ENCODE measurements around the gene SCRN2.

SCRN2 gene

GRCh38 chr17:47847341-47848197 lies 6.5 kb upstream of the SCRN2 start:
- peaks cover 46% of the 10 kb centered on the region for H4K20me1 ChIP-seq
- H3K4me3 ChIP-seq = no peak overlapping the region
- H3K36me3 ChIP-seq = no peaks in the 10 kb centered on the region
- H3K27ac ChIP-seq = no peak overlapping the region
- peaks cover 10% of the 10 kb centered on the region for H3K4me1 ChIP-seq
- TF ChIP-seq Cebpa-rat (IDR thresholded peaks at IDR 0.05) = no peak
- H3K27me3 ChIP-seq = peaks cover 89% of the 10 kb centered on the region
- no peaks in the 10 kb centered on the region for H3K9me3 ChIP-seq
- H3K9ac ChIP-seq = no peak overlapping the region
- no peak overlapping the region for H3K4me2 ChIP-seq

GRCh38 chr17:47846716-47847340 lies 5.8 kb upstream of the SCRN2 start:
- Histone ChIP-seq H3K4me3 (no peak overlapping the region), H3K4me2 (no peak overlapping the region), H3K27ac (no peak overlapping the region), H3K9ac (no peak overlapping the region), H3K27me3 (peaks cover 81% of the 10 kb centered on the region), H3K36me3 (no peaks in the 10 kb centered on the region), H3K9me3 (no peaks in the 10 kb centered on the region), H3K4me1 (peaks cover 15% of the 10 kb centered on the region), H4K20me1 (peaks cover 42% of the 10 kb centered on the region)
- no peak for TF ChIP-seq Cebpa-rat (IDR thresholded peaks at IDR 0.05)

DNA sequence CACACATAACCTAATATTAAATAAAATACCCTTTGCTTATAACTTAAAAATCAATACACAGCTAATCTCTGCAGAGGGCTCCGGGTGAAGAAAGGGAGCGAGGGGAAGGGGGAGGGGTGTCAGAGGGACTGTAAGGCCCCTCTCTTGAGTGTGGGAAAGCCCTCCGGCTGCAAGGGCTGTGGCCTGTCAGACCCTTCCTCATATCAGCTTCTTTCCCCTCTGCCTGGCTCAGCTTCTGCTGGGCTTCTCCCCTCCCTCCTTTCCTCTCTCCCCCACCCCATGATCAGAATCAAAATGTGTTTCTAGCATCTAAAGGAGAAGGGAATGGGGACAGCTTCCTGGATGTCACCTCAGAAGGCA lies 4.6 kb upstream of the SCRN2 start:
- no peak overlapping the region for H3K4me3 ChIP-seq
- H3K4me1 ChIP-seq = peaks cover 21% of the 10 kb centered on the region
- no peak overlapping the region for H3K27ac ChIP-seq
- no peak overlapping the region for H3K4me2 ChIP-seq
- peaks cover 35% of the 10 kb centered on the region for H4K20me1 ChIP-seq
- H3K27me3 ChIP-seq = peaks cover 70% of the 10 kb centered on the region
- H3K36me3 ChIP-seq = no peaks in the 10 kb centered on the region
- TF ChIP-seq Cebpa-rat (IDR thresholded peaks at IDR 0.05) = no peak
- no peak overlapping the region for H3K9ac ChIP-seq
- H3K9me3 ChIP-seq = no peaks in the 10 kb centered on the region

GRCh38 chr17:47844814-47845715 lies 4.0 kb upstream of the SCRN2 start:
- Histone ChIP-seq H3K4me3 (no peak overlapping the region), H3K9ac (no peak overlapping the region), H4K20me1 (peaks cover 28% of the 10 kb centered on the region), H3K4me1 (peaks cover 28% of the 10 kb centered on the region), H3K27me3 (peaks cover 63% of the 10 kb centered on the region), H3K9me3 (no peaks in the 10 kb centered on the region), H3K36me3 (no peaks in the 10 kb centered on the region), H3K27ac (no peak overlapping the region), H3K4me2 (no peak overlapping the region)
- no peak for TF ChIP-seq Cebpa-rat (IDR thresholded peaks at IDR 0.05)

DNA sequence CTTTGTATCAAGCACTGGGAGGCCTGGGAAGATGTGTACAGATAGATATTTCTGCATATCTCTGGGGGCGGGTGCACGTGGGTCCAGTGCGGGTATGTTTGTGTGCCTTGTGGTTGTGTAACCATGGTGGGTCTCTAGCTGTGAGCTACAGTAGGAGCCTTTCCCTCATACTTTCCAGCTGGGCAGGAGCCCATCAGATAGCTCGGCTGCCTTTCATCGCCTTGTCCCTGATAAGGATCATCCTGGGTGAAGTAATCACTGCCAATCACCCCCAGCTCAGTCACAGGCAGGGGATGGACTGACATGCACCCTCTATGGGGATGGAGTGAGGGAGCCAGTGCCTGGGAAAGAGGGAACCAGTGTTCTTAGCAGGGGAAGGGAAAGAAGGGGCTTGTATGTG lies 3.2 kb upstream of the SCRN2 start:
- TF ChIP-seq Cebpa-rat (IDR thresholded peaks at IDR 0.05) = no peak
- Histone ChIP-seq H3K4me2 (no peak overlapping the region), H3K9ac (no peak overlapping the region), H3K9me3 (no peaks in the 10 kb centered on the region), H3K4me1 (peaks cover 36% of the 10 kb centered on the region), H3K27ac (no peak overlapping the region), H4K20me1 (peaks cover 20% of the 10 kb centered on the region; the same call in 1 of the 2 replicates), H3K36me3 (peaks cover 4% of the 10 kb centered on the region), H3K4me3 (no peak overlapping the region), H3K27me3 (peaks cover 55% of the 10 kb centered on the region)

DNA sequence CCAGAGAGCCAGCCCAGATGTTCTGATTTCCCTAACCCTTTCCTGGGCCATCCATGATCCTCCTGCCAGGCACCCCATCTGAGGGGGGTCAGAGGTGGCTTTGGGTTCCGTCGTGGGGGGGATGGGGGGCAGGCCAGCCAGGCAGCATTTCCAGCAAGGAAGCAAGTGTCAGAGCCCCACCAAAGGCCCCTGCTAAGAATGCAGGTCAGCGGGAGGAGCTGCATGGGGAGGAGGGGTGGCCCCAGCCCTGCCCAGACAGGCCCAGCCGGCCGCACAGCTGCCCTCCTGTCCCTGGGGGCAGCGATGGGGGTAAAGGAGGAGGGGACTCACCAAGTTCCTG lies 2.3 kb upstream of the SCRN2 start:
- peaks cover 46% of the 10 kb centered on the region for H3K27me3 ChIP-seq
- H3K4me2 ChIP-seq = peak overlapping the region; percentile 25; the same call in 1 of the 2 replicates
- no peak overlapping the region for H3K9ac ChIP-seq
- peaks cover 38% of the 10 kb centered on the region for H3K4me1 ChIP-seq
- H3K4me3 ChIP-seq = no peak overlapping the region
- no peak for TF ChIP-seq Cebpa-rat (IDR thresholded peaks at IDR 0.05)
- H3K27ac ChIP-seq = no peak overlapping the region
- peaks cover 19% of the 10 kb centered on the region; the same call in 1 of the 2 replicates for H4K20me1 ChIP-seq
- peaks cover 12% of the 10 kb centered on the region for H3K36me3 ChIP-seq
- H3K9me3 ChIP-seq = no peaks in the 10 kb centered on the region

GRCh38 chr17:47841488-47842291 lies 617 bp upstream of the SCRN2 start:
- Histone ChIP-seq H4K20me1 (peaks cover 8% of the 10 kb centered on the region; the same call in 1 of the 2 replicates), H3K9ac (peak overlapping the region; percentile 84), H3K27ac (peak overlapping the region; percentile 79), H3K4me3 (peak overlapping the region; percentile 83), H3K4me2 (peak overlapping the region; percentile 86), H3K9me3 (no peaks in the 10 kb centered on the region), H3K4me1 (peaks cover 54% of the 10 kb centered on the region), H3K27me3 (peaks cover 30% of the 10 kb centered on the region), H3K36me3 (peaks cover 29% of the 10 kb centered on the region)
- TF ChIP-seq Cebpa-rat (IDR thresholded peaks at IDR 0.05) = no peak

- Histone ChIP-seq H3K4me1 (peaks cover 69% of the 10 kb centered on the region), H3K9me3 (no peaks in the 10 kb centered on the region), H3K27ac (peak overlapping the region; percentile 79), H3K27me3 (peaks cover 15% of the 10 kb centered on the region), H3K36me3 (peaks cover 44% of the 10 kb centered on the region), H4K20me1 (no peaks in the 10 kb centered on the region), H3K9ac (peak overlapping the region; percentile 84), H3K4me3 (peak overlapping the region; percentile 83), H3K4me2 (peak overlapping the region; percentile 86)
- TF ChIP-seq Cebpa-rat (IDR thresholded peaks at IDR 0.05) = no peak
These were observed 902 bp downstream of the SCRN2 start for GRCh38 chr17:47840001-47840741.

Measured in BLaER1 (cell line).